HG03571 (cell line): ENCODE measurements around the gene IDS.

Experiments
- ATAC-seq: cut with Tn5 transposase; IDR thresholded peaks from one replicate; pipeline ENCODE4 v1.9.1; 2021; ENCODE audit not compliant: unreplicated experiment

IDS gene

DNA sequence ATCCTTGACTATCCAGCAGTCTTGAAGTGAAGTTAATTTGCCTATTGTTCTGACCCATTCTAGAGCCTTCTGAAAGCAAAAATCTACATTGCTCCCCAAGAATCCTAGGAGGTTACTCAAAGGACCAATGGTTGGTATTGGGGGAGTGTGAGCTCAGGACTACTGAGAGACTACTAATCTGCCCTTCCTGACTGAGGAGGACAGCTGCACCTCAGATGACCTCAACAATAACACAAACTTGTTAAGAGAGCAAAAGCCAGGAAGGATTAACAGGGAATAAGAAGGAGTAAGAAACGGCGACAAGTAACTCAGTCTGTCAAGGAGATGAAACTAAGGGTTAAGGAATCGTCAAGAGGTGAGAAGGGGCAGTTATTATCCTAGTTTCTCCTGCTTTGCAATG lies 43.4 kb downstream of the IDS start:
- no peak for ATAC-seq

- no peak for ATAC-seq
Observed at GRCh38 chrX:149458586-149458985, 46.5 kb downstream of the IDS start.

- ATAC-seq: no peak
Observed at GRCh38 chrX:149456476-149457245, 48.4 kb downstream of the IDS start.

DNA sequence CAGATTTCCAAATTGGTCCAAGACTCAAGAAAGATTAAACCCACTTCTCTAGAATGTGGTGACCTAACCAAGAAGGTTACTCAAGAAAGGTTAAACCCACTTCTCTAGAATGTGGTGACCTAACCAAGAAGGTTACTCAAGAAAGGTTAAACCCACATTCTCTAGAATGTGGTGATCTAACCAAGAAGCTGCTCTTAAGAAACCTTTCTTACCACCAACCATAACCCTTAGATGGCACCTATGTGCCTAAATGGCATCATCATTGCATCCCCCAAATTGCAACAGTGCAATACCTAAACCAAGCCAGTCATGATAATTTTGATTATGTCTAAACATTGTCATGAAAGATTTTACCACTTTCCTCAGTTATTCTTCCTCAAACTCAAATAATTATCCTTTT lies 49.2 kb downstream of the IDS start:
- ATAC-seq: no peak

GRCh38 chrX:149453906-149454822 lies 50.9 kb downstream of the IDS start:
- no peak for ATAC-seq

DNA sequence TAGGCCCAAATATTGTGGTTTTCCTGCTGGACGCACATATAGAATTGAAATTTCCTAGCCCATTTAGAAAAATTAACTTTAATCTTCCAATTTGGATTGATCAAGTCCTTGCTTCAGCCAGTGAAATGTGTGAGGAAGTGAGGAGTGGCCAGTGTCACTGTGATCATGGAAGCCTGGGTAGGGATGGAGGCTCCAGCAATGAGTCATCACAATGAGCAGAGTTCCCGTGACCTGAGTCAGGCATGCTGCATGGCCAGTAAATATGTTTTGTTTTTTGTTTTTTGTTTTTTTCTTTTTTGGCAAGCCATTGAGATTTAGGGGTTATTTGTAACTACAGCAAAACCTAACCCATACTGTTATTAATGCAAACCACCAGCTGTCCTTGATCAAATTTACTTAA lies 52.1 kb downstream of the IDS start:
- ATAC-seq: no peak

DNA sequence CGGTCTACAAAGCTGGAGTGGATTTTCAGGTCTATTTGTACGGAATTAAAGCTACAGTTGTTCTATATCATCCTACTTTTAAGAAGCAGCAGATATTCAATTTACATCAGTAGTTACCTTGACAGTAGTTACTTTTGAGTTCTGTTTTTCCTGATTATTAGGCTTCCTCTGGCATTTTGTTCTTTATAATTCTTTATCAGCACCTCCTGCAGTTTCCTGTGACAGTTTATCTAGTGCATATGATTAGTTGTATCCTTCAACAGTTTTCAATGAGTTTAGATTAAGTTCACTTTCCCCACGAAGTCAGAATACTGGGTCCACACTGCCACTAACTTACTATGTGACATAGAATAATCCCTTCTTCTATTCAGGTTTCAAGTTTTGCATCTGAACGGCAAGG lies 71.7 kb downstream of the IDS start:
- no peak for ATAC-seq

DNA sequence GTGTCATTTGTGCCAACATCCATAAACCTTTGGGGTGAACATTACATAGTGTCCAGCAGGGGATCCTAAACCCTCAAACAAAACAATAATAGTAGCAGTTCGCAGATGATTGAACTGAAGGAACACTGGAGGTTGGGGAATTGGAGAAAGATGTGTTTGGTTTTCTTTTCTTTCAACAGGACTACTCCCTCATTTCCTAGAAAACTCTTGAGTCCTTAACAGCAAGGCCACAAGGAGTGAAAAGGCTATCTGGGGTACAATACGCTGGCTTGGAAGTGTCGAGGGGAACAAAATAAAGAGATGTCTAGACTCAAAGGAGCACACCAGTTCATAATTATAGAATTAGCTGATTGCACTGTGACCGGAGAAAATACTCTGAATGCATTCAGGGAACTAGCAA lies 72.1 kb downstream of the IDS start:
- ATAC-seq: no peak
